Dedifferentiated amniotic fluid mesenchymal stem cell (primary cell): ENCODE measurements around the gene ING5.
A peak's percentile ranks its signal among the peaks of the same experiment; 100 is the strongest.

Experiments
- DNase-seq: peaks from one replicate; pipeline ENCODE4 v3.0.0-alpha.2; 2016; ENCODE audit errors: extremely low spot score

ING5 gene

DNA sequence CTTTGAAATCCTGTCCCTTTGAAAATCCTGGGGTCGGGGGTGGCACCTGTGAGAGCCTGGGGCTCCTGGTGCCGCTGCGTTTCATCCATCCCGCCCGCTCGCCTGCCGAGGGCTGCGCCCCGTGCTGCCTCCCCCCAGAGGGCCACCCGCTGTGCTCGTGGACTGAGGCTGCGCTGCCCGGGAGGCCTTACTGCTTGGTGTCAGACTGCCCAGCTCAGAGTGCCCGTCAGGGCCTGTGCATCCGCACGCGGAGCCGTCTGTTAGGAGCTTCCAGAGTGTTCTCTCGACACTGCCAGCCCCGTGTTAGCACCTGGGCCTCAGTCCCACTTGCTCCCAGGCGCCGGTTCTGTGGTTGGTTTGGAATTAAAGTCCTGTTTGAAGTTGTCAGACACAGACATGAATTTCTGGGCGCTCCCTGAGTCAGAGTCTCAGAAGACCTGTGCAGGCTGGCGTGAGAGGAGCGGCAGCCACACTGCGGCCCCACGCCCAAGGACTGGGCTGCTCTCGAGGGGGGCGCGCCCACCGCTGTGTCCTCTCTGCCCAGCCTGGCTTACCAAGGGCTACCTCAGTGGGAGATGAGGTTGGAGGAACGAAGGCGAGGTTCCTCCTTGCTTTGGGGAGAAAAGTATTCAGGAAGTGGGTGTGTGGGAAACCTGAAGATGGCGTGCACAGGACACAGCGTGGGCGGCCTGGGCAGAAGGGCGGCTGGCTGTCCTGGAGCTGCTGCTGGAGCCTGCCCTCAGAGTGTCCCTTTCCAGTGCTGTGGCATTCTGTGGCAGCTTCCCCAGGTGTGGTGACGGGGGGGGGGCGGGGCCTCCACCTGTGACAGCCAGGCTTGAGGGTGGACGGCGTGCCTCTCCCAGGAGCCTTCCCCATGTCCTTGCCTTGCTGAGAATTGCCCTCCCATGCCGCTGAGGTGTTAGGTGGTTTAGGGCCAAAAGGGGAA is 29.3 kb upstream of the ING5 start:
- no peak for DNase-seq

DNA sequence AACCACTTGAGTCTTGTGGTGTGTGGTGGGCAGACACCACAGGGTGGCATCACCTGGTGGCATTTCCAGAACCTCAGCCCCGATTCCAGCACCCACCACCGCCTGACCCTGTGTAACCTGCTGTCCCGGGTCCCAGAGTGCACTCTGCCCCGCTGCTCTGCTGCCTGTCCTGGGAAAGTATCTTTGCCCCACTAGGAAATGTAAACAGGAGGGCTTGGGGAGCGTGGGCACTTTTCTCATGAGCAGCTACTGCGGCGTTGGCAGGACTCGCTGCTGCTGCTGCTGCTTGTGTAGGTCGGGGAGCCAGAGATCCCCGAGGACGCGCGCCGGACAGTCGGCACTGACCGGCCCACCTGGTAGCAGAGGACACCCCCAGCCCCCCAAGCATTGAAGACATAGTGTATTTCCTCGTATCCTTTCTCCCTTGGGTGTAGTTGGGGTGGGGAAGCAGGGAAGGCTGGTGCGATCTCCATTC is 28.6 kb upstream of the ING5 start:
- DNase-seq: no peak

DNA sequence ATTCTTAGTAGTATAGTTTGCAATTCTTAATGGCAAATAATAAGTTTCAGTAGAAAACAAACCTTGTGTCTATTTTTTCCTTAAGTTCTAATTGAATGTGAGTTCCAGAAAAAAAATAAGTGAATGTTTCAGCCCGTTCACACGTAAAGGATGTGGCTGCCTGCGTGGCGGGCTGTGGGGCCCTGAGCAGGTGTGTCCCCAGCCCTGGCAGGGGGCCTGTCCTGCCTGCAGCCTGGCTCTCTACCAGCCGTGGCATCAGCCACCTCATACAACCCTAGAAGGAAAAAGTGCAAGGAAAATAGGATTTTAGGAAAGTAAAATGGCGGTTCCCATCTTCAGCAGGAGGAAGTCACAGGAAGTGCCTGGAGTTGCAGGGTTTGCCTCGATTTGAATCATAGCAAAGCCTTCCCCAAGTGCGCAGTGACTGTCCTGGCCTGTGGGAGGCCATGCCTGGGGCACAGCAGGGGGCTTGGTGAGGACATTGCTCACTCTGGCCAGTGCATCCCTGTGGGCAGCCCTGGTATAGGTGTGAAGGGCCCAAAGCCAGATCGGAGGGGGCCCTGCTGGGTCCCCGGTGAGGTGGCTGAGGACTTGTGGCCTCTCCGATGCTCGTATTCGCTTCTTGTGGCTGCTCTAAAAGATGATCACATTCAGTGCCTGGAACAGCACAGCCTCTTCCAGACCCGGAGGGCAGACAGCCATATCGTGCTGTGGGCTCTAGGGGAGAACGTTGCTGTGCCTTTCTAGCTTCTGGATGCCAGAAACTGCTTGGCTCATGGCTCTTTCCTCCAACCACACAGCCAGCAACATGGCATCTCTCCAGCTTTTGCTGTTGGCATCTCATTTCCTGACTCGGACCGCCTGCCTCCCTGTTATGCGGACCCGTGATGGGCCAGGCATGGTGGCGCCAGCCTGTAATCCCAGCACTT is 27.8 kb upstream of the ING5 start:
- no peak for DNase-seq

DNA sequence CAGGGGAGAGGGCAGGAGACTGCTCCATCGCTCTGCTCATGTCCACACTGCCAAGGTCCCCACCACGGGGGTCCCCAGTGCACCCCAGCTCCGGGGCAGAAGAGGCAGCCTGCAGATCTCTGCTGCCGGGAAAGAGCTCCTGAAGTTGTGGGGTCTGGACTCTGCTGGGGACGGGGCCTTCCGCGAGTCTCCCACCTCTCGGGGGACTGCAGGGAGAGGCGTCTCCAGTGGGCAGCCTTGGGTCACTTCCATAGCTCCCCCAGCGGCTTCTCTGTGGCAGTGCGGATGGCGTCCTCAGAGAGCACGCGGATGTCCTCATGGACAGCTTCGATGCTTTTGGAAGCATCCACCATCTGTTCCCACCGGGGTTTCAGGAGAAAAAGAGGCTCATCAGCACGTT is 26.0 kb upstream of the ING5 start:
- no peak for DNase-seq

DNA sequence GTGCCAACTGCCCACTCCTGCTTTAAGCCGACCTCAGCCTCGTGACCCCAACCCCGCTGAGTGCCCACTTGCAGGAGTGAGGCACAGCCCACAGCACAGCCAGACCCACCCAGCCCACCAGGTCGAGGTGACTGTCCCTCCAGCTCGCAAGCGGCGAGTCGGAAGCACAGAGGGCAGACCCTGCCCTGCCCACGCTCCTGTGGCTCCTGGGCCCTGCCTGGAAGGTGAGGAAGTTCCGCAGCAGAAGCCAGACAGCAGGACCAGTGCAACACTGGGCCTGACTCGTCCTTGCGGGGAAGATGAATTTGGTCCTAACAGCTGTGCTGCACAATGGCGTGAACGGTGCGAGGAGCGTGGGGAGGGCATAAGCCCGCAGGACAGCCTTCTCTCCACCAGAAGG is 25.2 kb upstream of the ING5 start:
- no peak for DNase-seq

DNA sequence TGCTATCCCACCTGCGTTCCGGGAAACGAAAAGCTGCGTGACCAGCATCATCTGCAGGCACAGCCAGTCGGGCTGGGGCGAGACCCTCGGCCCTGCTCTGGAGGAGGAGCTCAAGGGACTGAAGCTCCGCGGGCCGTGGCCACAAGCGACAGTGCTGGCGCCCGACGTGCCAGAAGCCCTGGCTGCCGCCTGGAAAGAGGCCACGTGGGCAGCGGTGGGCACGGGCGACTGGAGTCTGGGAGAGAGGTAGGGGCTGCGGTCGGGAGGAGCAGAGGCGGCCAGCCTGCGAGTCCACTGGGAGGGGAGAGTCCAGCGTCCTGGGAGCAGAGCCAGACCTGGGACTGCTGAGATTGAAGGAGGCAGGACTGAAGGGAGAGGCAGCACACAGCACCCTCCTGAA is 24.4 kb upstream of the ING5 start:
- DNase-seq: no peak

DNA sequence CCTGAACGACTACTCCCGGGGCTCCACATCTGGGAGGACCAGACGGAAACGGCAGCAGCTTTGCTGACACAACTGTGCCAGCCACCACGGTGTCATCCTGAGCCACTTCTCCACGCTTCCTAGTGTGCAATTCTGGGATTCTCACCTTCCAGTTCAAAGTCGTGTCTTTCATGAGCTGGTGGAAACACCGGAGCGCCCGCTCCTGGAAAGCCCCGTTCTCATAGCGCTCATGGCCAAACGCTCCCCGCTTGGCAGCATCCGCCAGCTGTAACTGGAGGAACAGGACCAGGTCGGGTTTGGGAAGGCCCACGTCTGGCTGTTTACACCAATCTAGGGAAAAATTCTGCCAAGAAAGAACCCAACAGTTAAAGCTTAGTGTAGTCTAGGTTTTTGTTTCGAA is 23.5 kb upstream of the ING5 start:
- DNase-seq: no peak

DNA sequence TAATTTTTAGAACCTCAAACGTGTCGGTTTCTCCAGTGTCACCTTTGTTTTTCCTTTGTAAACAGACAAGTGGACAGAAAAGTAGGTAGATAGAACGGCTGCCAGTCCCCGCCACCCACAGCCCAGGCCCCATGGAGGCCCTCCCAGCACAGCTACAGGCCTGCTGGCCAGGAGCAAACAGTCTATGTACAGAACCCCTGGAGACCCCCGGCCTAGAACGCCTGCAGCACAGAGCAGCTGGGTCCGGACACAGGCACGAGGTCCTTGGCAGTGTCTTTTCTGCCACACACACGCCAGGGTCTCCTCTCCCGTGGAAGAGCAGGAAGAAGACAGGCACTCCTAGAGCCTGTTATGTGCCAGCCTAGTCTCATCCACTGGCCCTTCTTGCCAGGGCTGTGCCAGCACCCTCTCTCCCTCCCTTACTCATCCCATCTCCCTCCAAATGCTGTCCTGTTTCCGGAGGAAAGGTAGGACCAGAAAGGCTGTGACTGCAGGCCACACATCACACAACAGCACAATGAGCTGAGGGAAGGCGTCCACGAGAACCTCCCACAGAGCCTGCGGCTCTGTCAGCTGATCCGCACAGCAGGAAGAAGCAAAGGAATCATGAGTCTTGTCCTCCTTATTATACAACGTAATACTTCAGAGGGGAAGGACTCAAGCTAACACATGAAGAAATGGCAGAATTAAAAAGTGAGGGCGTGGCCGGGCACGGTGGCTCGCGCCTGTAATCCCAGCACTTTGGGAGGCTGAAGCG is 22.9 kb upstream of the ING5 start:
- no peak for DNase-seq

DNA sequence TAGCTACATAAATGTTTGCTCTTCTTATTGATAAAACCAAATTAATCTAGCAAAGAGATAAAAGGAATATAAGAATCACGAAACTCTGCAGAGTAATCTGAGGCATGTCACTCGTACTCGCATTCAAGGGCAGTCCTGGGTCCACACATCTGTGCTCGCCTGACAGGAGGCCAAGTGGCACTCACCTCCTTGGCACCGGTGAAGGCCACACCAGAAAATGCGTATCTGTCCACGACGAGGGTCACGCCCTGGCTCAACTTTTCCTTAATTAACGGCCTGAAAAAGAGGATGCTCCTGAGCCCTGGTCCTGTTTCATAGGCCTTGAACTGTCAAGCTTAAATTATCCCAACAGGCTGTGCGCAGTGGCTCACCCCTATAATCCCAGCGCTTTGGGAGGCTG is 21.8 kb upstream of the ING5 start:
- DNase-seq: no peak

DNA sequence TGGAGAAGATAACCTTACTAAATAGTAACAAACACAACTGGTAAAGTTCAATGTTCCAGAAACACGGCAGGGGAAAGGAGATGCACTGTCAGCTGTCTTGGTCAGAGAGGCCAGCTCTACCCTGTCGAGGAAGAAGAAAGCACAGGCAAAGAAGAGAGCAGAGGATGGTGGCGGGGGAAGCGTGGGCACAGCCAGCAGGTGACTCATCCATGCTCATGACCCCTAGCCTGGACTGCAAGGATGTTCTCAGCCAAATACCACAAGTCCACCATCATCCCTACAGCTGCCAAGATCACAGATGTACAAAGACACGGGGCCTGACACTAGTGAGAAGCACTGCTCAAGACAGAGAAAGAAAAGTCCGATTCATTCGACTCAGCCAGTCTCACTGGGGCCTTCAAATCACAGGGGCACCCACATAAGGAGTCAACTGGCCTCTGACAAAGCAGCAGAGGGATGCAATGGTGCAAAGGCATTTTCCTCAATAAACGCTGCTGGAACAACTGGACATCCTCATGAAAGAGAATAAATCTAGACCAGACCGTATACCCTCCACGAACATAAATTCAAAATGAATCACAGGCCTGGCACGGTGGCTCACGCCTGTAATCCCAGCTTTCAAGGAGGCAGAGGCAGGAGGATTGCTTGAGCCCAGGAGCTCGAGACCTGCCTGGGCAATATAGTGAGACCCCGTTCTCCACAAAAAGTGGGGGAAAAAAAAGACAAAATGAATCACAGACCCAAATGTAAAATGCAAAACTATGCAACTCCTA is 20.8 kb upstream of the ING5 start:
- DNase-seq: peak; percentile 90

DNA sequence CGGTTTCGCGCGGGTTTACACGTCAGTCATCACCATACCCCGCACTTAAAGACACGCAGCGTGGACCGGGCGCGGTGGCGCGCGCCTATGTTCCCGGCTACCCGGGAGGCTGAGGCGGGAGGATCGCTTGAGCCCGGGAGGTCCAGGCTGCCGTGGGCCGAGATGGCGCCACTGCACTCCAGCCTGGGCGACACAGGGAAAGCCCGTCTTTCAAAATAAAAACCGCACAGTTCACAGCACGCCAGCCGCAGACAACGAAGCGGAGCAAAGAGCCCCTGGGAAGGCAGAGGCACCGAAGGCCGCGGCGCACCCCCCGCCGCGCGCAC is 15.6 kb upstream of the ING5 start:
- no peak for DNase-seq

DNA sequence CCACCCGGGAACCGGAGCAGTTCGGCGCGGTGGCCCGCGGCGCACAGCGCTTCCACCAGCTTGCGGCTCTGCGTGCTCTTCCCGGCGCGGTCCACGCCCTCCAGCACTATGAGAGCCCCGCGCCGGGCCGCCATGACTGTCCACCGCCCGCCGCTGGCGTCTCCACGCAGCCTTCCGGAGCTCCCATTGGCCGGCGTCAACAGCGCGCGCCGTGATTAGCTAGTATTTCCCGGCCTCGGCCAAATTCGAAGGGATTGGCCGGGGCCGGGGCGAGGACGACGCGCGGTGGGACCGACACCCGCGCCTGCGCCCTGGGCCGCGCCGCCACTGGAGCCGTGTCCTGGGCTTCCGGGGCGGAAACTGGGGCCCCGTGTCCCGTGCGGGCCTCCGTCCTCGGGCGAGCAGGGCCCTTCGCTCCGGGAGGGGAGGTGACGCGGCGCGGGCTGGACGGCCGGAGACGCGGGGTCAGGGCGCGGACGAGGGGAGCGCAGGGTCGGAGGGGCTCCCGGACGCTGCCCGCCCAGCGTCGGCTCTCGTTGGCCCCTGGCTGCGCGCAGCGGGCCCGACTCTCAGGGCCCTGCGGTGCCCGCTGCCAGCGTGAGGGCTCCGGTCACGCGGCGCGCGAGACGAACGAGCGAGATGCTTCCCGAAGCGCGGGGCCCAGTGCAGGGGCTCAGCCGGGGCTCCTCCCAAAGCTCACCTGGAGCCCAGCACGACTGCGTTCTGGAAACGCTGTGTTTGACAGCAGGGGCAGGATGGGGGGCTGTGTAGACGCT is 15.0 kb upstream of the ING5 start, which contains the start of gene DTYMK:
Gene DTYMK (minus strand): TSS at position 166 of the 776 bp plus-strand sequence. CDS start 32 bp downstream, at position 134.
- peak; percentile 94 for DNase-seq

DNA sequence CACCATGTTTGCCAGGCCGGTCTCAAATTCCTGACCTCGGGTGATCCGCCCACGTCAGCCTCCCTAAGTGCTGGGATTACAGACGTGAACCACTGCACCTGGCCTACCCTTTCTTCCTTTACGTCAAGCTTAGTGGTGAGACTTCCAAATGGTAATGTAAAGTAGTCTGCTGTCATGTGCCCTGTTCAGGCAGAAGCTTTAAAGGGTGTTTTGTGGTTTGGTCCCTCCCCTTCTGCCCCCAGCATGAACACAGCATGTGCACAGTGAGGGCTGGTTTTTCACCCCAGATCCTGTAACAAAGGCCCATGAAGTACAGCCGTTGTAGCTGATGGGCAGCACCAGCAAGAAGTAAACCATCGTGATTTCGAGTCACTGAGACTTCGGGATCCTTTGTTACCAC is 12.5 kb upstream of the ING5 start:
- no peak for DNase-seq

DNA sequence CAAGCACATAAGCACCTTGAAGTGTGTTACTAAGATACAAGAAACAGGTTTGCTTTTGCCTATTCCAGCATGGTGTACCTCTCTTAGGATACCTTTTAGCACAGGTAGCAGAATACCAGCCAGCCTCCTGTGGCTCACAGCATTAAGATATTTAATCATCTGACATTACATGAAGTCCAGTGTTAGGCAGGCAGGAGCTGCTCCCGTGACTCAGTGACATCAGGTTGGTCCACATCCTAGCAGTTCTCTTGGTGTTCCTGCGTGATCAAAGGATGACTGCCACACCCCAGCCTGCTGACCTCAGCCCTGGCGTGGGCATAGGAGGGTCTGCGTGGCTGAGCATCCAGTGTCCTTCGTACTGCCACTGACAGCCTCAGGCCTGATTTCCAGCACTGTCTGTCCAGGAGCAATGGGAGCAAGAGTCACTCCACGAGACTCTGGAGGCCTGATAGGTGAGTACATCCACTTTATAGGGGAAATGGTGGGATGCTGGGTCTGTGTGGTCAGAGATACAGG is 11.6 kb upstream of the ING5 start:
- DNase-seq: no peak

DNA sequence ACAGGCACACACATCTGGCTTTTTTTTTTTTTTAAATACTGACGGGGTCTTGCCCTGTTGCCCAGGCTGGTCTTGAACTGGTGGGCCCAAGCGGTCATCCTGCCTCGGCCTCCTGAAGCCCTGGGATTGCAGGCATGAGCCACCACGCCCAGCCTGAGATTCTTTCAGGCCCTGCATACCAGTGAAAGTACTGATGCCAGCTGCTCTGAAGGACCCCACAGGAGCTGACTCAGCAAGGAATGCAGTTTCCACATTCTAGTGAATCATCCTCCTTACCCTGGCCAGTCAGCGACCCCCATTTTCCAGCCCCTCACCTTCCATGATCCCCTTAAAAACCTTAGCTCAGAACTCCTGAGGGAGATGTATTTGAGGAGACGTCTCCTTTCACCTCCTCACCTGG is 9.4 kb upstream of the ING5 start:
- peak; percentile 39 for DNase-seq

DNA sequence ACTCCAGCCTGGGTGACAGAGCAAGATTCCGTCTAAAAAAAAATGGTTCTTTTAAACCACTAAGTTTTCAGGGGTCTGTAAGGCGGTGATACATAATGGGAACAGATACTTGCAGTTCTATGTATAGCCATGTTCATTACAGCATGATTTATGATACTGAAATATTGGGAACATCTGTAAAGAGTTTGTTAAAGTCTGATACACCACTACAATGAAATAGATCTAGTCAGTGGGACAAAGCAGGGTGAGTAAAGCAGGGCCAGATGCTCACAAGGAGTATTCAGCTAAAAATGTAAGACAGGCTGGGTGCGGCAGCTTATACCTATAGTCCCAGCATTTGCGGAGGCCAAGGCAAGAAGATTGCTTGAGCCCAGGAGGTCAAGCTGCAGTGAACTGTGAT is 6.2 kb upstream of the ING5 start:
- no peak for DNase-seq

DNA sequence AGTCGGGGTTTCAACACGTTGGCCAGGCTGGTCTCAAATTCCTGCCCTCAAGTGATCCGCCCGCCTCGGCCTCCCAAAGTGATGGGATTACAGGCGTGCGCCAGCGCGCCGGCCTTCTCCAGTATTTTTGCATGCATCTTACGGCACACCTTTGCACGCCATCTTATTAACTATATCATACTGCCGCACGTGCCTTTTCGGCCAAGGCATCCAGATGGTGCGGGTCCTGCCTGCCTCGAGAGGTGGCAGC is 765 bp upstream of the ING5 start:
- peak; percentile 77 for DNase-seq

DNA sequence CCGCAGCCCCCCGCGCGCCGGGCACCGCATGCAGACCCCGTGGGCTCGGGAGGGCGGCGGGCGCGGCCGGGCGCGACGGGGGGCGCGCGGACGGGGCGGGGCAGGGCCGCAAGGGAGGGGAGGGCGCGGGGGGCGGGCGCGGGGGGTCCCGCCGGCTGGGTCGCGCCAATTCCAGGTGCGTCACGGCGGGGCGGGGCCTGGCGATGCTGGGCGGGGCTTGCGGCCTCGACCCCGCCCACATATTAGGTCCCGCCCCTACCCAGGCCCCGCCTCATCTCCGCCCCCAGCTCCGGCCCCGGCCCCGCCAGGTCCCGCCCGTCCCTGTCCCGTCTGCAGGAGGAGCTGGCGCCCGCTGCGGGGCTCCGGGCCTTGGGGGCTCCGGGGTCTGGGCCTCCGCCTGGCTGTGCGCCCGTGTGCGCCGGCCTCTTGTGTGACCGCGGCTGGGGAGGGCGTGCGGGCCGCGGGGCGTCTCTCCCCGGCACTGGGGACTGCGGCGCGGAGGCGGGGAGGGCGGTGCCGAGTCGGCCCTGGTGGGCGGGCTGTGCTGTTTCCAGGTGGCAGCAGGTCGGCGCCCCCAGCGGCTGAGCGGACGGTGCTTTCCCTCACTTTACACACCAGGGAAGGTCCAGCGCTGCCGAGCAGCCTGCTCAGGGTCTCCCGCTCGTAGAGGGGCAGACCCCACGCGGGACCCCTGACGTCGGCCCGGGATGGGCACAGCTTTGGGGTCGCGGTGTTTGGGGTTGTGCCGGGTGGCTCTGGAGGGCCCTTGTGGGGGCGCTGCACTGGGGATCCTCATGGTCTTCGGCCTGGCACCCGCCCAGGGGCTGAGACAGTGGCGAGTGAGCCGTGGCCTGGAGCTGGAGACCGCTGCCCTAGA is 554 bp downstream of the ING5 start:
- DNase-seq: peak; percentile 77

DNA sequence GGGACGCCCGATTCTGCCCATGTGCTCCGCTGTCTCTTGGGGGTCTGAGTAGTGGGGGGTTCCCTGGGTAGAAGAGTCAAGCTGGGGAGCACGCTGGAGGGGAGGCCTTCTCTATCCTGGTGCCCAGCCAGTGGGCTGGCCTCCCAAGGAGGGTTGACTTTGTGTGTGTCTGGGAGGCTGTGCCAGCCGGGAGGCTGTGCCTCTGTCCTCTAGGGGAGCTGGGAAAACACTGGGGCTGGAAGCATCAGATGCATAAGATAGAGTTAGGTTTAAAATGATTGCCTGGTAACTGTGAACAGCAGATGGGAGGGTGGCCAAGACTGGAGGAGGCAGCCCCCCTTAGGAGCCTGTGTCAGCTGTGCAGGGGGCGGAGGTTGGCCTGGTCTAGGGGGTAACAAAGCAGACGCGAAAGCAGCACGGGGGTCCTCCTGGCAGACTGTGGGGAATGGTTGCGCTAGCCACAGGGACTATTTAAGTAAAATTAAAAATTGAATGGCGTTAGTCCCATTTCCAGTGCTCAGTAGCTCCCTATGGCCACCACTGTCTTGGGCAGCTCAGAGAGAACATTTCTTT is 1.3 kb downstream of the ING5 start:
- no peak for DNase-seq
